HCT116 (cell line): ENCODE data around the gene GAK. TPM values are rescaled to one million over a fixed set of nuclear protein-coding genes. Genes with fewer than 3 reads are reported as not detected.

Experiments
- ATAC-seq: fragments of 200-7000 bp; cut with Tn5 transposase; 2 replicates; pipeline ENCODE4 v1.9.1; 2020; ENCODE audit warnings: mild to moderate bottlenecking, moderate library complexity
- BruUV-seq: library from RNA; stranded (reverse); fragments of 400-500 nt; replicated peaks from 2 replicates; lab custom pipeline; 2021; lab: Mats Ljungman, UMichigan
- CTCF ChIA-PET: fragments of 300-600 bp; sonication (Branson Sonifier 250); formaldehyde crosslinking; loops from one replicate; lab custom pipeline; 2021; ENCODE audit warnings: antibody characterized with exemption; lab: Charles Lee
- POLR2A ChIA-PET: fragments of 300-600, 350-600 bp; sonication (Branson Sonifier 250); formaldehyde crosslinking; loops from one replicate; lab custom pipeline; 2021; ENCODE audit warnings: antibody characterized with exemption; lab: Charles Lee
- RAD21 ChIA-PET, 2 experiments: fragments of 300-600 bp; sonication (Branson Sonifier 250); formaldehyde crosslinking; loops; one replicate each; lab custom pipeline; 2023; ENCODE audit warnings: low total read pairs in 2 of 2; ENCODE audit not compliant: uncharacterized antibody in 2 of 2, unreplicated experiment in 2 of 2, low non-redundant PET in 1 of 2; lab: Charles Lee
- DNase-seq: peaks from one replicate; pipeline ENCODE4 v3.0.0-alpha.2; 2010; ENCODE audit warnings: low read depth, low spot score
- H2AFZ ChIP-seq: fragments of 200-600 bp; shearing (Covaris generic), sonication (generic); 2 replicates; pipeline ENCODE4 v1.6.1; 2017; ENCODE audit warnings: low read depth, mixed run types, mixed read lengths, antibody characterized with exemption, low read length; ENCODE audit not compliant: poor library complexity, severe bottlenecking
- H3K27ac ChIP-seq: 2 replicates; pipeline ENCODE4 v1.5.1; 2012; ENCODE audit warnings: low read depth, low read length
- H3K27me3 ChIP-seq: fragments of 200-600 bp; sonication (generic); 2 replicates; pipeline ENCODE4 v1.6.1; 2016; ENCODE audit warnings: mixed run types, low read length, mixed read lengths; ENCODE audit not compliant: insufficient read depth
- H3K36me3 ChIP-seq, 2 experiments: fragments of 200-500 bp in 1 of 2; fragments of 200-600 bp in 1 of 2; sonication (Bioruptor generic) in 1 of 2; sonication (generic) in 1 of 2; 2 replicates each; pipeline versions ENCODE4 v1.5.1 to v1.6.1; 2014 to 2016; ENCODE audit warnings: low read length in 2 of 2, inconsistent platforms in 1 of 2, mixed read lengths in 1 of 2, mixed run types in 1 of 2; ENCODE audit not compliant: insufficient read depth in 2 of 2, control insufficient read depth in 1 of 2
- H3K4me1 ChIP-seq, 2 experiments: fragments of 200-600 bp in 1 of 2; sonication (generic) in 1 of 2; 2 replicates each; pipeline versions ENCODE4 v1.5.1 to v1.6.1; 2012 to 2017; ENCODE audit warnings: low read length in 2 of 2, inconsistent platforms in 1 of 2, mild to moderate bottlenecking in 1 of 2, mixed read lengths in 1 of 2, mixed run types in 1 of 2, moderate library complexity in 1 of 2; ENCODE audit not compliant: insufficient read depth in 2 of 2, control insufficient read depth in 1 of 2
- H3K4me2 ChIP-seq: fragments of 200-600 bp; sonication (generic); 2 replicates; pipeline ENCODE4 v1.6.1; 2017; ENCODE audit warnings: mixed run types, low read length, mixed read lengths
- H3K4me3 ChIP-seq, 2 experiments: fragments of 200-600 bp in 1 of 2; sonication (generic) in 1 of 2; replicated peaks in 1 of 2; 2 replicates each; pipeline ENCODE4 v1.5.1; 2011 to 2016; ENCODE audit warnings: low read length in 2 of 2, control low read depth in 1 of 2, low read depth in 1 of 2, mild to moderate bottlenecking in 1 of 2, mixed read lengths in 1 of 2, mixed run types in 1 of 2
- H3K79me2 ChIP-seq: fragments of 200-600 bp; sonication (generic); 2 replicates; pipeline ENCODE4 v1.6.1; 2017; ENCODE audit warnings: mild to moderate bottlenecking, mixed run types, low read length, moderate library complexity, mixed read lengths; ENCODE audit not compliant: insufficient read depth
- H3K9ac ChIP-seq: fragments of 200-600 bp; sonication (generic); 2 replicates; pipeline ENCODE4 v1.6.1; 2016; ENCODE audit warnings: low read length, mixed read lengths
- H3K9me2 ChIP-seq: fragments of 200-600 bp; sonication (generic), shearing (Covaris generic); 2 replicates; pipeline ENCODE4 v1.6.1; 2017; ENCODE audit warnings: mixed run types, mild to moderate bottlenecking, moderate library complexity; ENCODE audit not compliant: insufficient read depth
- H3K9me3 ChIP-seq, 2 experiments: fragments of 200-500 bp in 1 of 2; fragments of 200-600 bp in 1 of 2; sonication (Bioruptor generic) in 1 of 2; sonication (generic) in 1 of 2; 2 replicates each; pipeline ENCODE4 v1.6.1; 2014 to 2017; ENCODE audit warnings: low read length in 2 of 2, mixed read lengths in 2 of 2, inconsistent platforms in 1 of 2, low read depth in 1 of 2, mild to moderate bottlenecking in 1 of 2, mixed run types in 1 of 2, moderate library complexity in 1 of 2; ENCODE audit not compliant: control insufficient read depth in 1 of 2, insufficient read depth in 1 of 2
- H4K20me1 ChIP-seq: fragments of 200-600 bp; sonication (generic), shearing (Covaris generic); 2 replicates; pipeline ENCODE4 v1.6.1; 2017; ENCODE audit warnings: mixed run types, mild to moderate bottlenecking, moderate library complexity; ENCODE audit not compliant: insufficient read depth
- EZH2phosphoT487 ChIP-seq: fragments of 200-600 bp; IDR thresholded peaks from 2 replicates; pipeline ENCODE4 v1.6.1; 2018; ENCODE audit warnings: antibody characterized with exemption, borderline replicate concordance
- POLR2AphosphoS5 ChIP-seq: IDR thresholded peaks from 2 replicates; pipeline ENCODE4 v1.6.1; 2011; ENCODE audit warnings: mild to moderate bottlenecking, low read depth, low read length, moderate library complexity
- RAD21 ChIP-seq: IDR thresholded peaks from 2 replicates; pipeline ENCODE4 v1.6.1; 2012; ENCODE audit warnings: low read depth, mild to moderate bottlenecking
- ZFX ChIP-seq: fragments of 450-650 bp; IDR thresholded peaks from 2 replicates; pipeline ENCODE4 v1.6.1; 2017
- intact Hi-C: fragments of 100-400 bp; cut with micrococcal nuclease; formaldehyde crosslinking; loops from 2 replicates; pipeline ENCODE4 v1.10.0; 2022
- total RNA-seq: library from RNA; stranded (reverse); gene quantifications from one replicate; pipeline ENCODE4 v1.2.1, GENCODE V29; 2021; ENCODE audit not compliant: unreplicated experiment

GAK gene
- total RNA-seq, 1 experiment from 2014 or later = 123 TPM

GRCh38 chr4:958314-958665 is 26.2 kb upstream of the GAK start:
- no peaks in the 10 kb centered on the region for H3K9me3 ChIP-seq
- H3K79me2 ChIP-seq = no peaks in the 10 kb centered on the region; the same call in 1 of the 2 replicates
- DNase-seq (no peak), ATAC-seq (no peak)
- H2AFZ ChIP-seq = no peak overlapping the region
- no peak overlapping the region for H3K4me2 ChIP-seq
- H3K27ac ChIP-seq = no peak overlapping the region
- H3K4me3 ChIP-seq = no peak overlapping the region
- H3K9ac ChIP-seq = no peak overlapping the region
- H4K20me1 ChIP-seq = no peaks in the 10 kb centered on the region
- intact Hi-C loops = no loop called here
- H3K9me2 ChIP-seq = no peaks in the 10 kb centered on the region
- TF ChIP-seq POLR2AphosphoS5 = 0 out of 2 replicates have a peak, but pooled peaks have one; percentile 12
- TF ChIP-seq ZFX = no peak
- TF ChIP-seq, all 23 proteins: peak for 1
- H3K4me1 ChIP-seq = peaks cover under 1 to 14% of the 10 kb centered on the region in 2 experiments; a peak in 3 of 4 replicates
- ChIA-PET POLR2A (no interaction called here), CTCF (no interaction called here), RAD21 (no interaction called here)
- no TSS peak for BruUV-seq
- H3K36me3 ChIP-seq = no peaks in the 10 kb centered on the region
- no peaks in the 10 kb centered on the region for H3K27me3 ChIP-seq

DNA sequence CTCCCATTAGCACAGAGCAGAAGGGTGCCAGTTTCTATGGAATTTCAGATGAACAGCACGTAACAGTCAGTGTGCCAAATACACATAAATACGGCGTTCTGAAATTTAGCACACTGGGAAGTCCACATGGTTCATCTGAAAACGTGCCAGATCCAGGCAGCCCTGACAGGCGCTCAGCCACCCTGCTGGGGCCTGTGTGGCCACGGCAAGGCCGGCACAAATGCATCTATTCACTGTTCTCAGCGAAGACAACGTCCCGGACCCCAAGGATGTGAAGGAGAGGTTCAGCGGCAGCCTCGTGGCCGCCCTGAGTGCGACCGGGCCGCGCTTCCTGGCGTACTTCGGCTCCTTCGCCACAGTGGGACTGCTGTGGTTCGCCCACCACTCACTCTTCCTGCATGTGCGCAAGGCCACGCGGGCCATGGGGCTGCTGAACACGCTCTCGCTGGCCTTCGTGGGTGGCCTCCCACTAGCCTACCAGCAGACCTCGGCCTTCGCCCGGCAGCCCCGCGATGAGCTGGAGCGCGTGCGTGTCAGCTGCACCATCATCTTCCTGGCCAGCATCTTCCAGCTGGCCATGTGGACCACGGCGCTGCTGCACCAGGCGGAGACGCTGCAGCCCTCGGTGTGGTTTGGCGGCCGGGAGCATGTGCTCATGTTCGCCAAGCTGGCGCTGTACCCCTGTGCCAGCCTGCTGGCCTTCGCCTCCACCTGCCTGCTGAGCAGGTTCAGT is 25.6 kb upstream of the GAK start:
- intact Hi-C loops = no loop called here
- no peak for TF ChIP-seq EZH2phosphoT487
- TF ChIP-seq RAD21 = no peak

More for the DNA sequence above, 25.6 kb upstream of the GAK start:
- no peaks in the 10 kb centered on the region for H3K9me3 ChIP-seq
- no peak overlapping the region for H3K4me3 ChIP-seq
- DNase-seq (no peak), ATAC-seq (no peak)
- H3K4me1 ChIP-seq = peaks cover 0 to 8% of the 10 kb centered on the region in 2 experiments; a peak in 1 of 4 replicates
- ChIA-PET POLR2A (no interaction called here), CTCF (no interaction called here), RAD21 (no interaction called here)
- no peaks in the 10 kb centered on the region for H3K9me2 ChIP-seq
- no peak overlapping the region for H3K9ac ChIP-seq
- no peaks in the 10 kb centered on the region for H3K27me3 ChIP-seq
- H3K4me2 ChIP-seq = no peak overlapping the region
- H3K36me3 ChIP-seq = no peaks in the 10 kb centered on the region
- H4K20me1 ChIP-seq = no peaks in the 10 kb centered on the region
- H2AFZ ChIP-seq = no peak overlapping the region
- H3K79me2 ChIP-seq = no peaks in the 10 kb centered on the region; the same call in 1 of the 2 replicates
- no TSS peak for BruUV-seq
- no peak overlapping the region for H3K27ac ChIP-seq
